ENCODE measurements around the gene IAPP. TPM values are rescaled to one million over a fixed set of nuclear protein-coding genes. Genes with fewer than 3 reads are reported as not detected.

IAPP gene
- total and polyA plus RNA-seq, 7 experiments from 2014 or later, result not detected

DNA sequence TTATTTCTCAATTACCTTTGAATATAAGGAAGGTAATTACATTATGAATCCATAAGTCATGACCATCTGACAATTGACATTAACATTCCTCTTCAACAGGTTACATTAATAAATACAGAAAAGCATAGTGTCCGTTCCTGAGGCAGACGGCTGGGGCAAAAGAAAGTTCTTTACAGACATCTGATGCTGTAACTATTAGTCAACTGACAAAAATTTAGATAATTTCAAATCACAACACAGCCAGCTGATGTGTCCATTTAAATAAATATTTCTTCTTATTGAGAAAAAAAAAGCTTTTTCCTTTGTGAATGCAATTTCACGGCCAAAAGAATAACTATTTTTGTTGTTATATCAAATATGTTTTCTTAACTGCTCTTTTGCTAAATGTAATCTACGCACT lies 55.5 kb downstream of the IAPP start:
- ChIA-PET POLR2A (no interaction called here), CTCF (interaction anchor here (1.4 kb wide), 1 partner anchor 64 kb away, joined by 3 read pairs; no protein-coding TSS in a partner anchor)
- Histone ChIP-seq H3K4me3 (ENCODE audit: low read length) (no peak overlapping the region), H3K36me3 (ENCODE audit: control insufficient read depth in 2 of 3, insufficient read depth in 3 of 3, low read length in 3 of 3) (no peaks in the 10 kb centered on the region), H3K27ac (ENCODE audit: low read depth, low read length) (no peak overlapping the region), H3K9me3 (ENCODE audit: control insufficient read depth in 2 of 3, low read length in 3 of 3) (no peaks in the 10 kb centered on the region), H3K27me3 (ENCODE audit: control insufficient read depth in 2 of 2, insufficient read depth in 2 of 2, low read length in 2 of 2) (no peaks in the 10 kb centered on the region), H3K4me1 (ENCODE audit: control insufficient read depth in 2 of 2, insufficient read depth in 2 of 2, low read length in 2 of 2) (no peaks in the 10 kb centered on the region)
- Mint-ChIP-seq H3K4me1 (peaks cover 0 to 3% (median 0%) of the 10 kb centered on the region in 7 donors), H3K36me3 (no peaks in the 10 kb centered on the region), H3K27ac (no peak overlapping the region), H3K27me3 (peaks cover 0 to 17% (median 12%) of the 10 kb centered on the region in 5 donors), H3K9me3 (peaks cover 0 to 5% (median 0%) of the 10 kb centered on the region in 11 donors), H3K4me3 (no peak overlapping the region)
- no peak for ATAC-seq
- DNase-seq, result no peak
- intact Hi-C loops (cut with micrococcal nuclease), result no loop called here

Other genes starting within 250 kb of the IAPP start
- not detected for gene SLCO1B1, start 241.7 kb upstream of the IAPP start, total RNA-seq
- not detected for gene SLCO1B1, start 241.7 kb upstream of the IAPP start, polyA plus RNA-seq
- under 1 TPM in 1 of 5 experiments, not detected in 4; 0.27 TPM for gene SLCO1A2, start 38.0 kb upstream of the IAPP start, total RNA-seq
- not detected for gene SLCO1A2, start 38.0 kb upstream of the IAPP start, polyA plus RNA-seq
- gene PYROXD1, start 64.8 kb downstream of the IAPP start, total RNA-seq, result 10 to 100 TPM; 28.5 to 47.4 (median 36.7) TPM
- 10 to 100 TPM; 21.4 to 28.6 TPM for gene PYROXD1, start 64.8 kb downstream of the IAPP start, polyA plus RNA-seq
- 10 to 100 TPM; 19.4 to 77.7 (median 43.2) TPM for gene RECQL, start 128.7 kb downstream of the IAPP start, total RNA-seq
- 10 to 100 TPM; 49.1 to 59.7 TPM for gene RECQL, start 128.7 kb downstream of the IAPP start, polyA plus RNA-seq
- 10 to 100 TPM; 25.8 to 42.5 (median 31.7) TPM for gene GOLT1B, start 128.9 kb downstream of the IAPP start, total RNA-seq
- gene GOLT1B, start 128.9 kb downstream of the IAPP start, polyA plus RNA-seq, result 10 to 100 TPM; 20.8 to 21.3 TPM
- under 1 TPM; 0.16 to 0.69 (median 0.44) TPM for gene SPX, start 153.4 kb downstream of the IAPP start, total RNA-seq
- under 1 TPM in 1 of 2 donors, not detected in 1; 0.54 TPM for gene SPX, start 153.4 kb downstream of the IAPP start, polyA plus RNA-seq
- under 1 TPM in 2 of 5 experiments, not detected in 3; 0.12 to 0.27 TPM for gene GYS2, start 231.9 kb downstream of the IAPP start, total RNA-seq
- gene GYS2, start 231.9 kb downstream of the IAPP start, polyA plus RNA-seq, result not detected

Data from naive thymus-derived CD4-positive, alpha-beta T cell (primary cell).